Right ventricle myocardium inferior (tissue), 1 donor: Measurements from ENCODE around the gene PACS1. TPM values are rescaled to one million over a fixed set of nuclear protein-coding genes. Genes with fewer than 3 reads are reported as not detected.
A peak's percentile ranks its signal among the peaks of the same experiment; 100 is the strongest.

Source experiments
- ATAC-seq: fragments of 200-7000 bp; cut with Tn5 transposase; one replicate; pipeline ENCODE4 v1.9.1; 2020; ENCODE audit warnings: mild to moderate bottlenecking, moderate library complexity
- DNase-seq: peaks from one replicate; pipeline ENCODE4 v3.0.0; 2021; ENCODE audit errors: missing footprints
- intact Hi-C: fragments of 100-400 bp; cut with DNase I; formaldehyde crosslinking; loops from one replicate; pipeline ENCODE4 v1.11.0; 2022
- total RNA-seq: library from RNA; stranded (reverse); fragmentation: NEBNext Ultra II Directional; extraction: Animal tissue kit (Norgen Biotek cat#: 25700); gene quantifications from one replicate; pipeline ENCODE4 v1.2.1, GENCODE V29; 2021
- donor health status: DM: no; HTN: yes; CAD: no; lungs with severe emphysema.

PACS1 gene
- total RNA-seq, 1 donor from 2014 or later = 50.7 TPM

- intact Hi-C loops = no loop called here
- DNase-seq = no peak
- no peak for ATAC-seq
These were observed 213.5 kb downstream of the PACS1 start for GRCh38 chr11:66283461-66284105.

GRCh38 chr11:66284526-66285078 lies 214.5 kb downstream of the PACS1 start:
- no peak for DNase-seq
- intact Hi-C loops = no loop called here
- no peak for ATAC-seq

GRCh38 chr11:66285250-66285947 lies 215.3 kb downstream of the PACS1 start:
- ATAC-seq (no peak), DNase-seq (no peak)
- intact Hi-C loops = no loop called here

- intact Hi-C loops = no loop called here
- ATAC-seq (no peak), DNase-seq (no peak)
These were observed 216.6 kb downstream of the PACS1 start for GRCh38 chr11:66286699-66287098.

- DNase-seq (no peak), ATAC-seq (no peak)
- intact Hi-C loops = no loop called here
These were observed 217.3 kb downstream of the PACS1 start for GRCh38 chr11:66287211-66287888.

- intact Hi-C loops = no loop called here
- DNase-seq (no peak), ATAC-seq (no peak)
These were observed 218.0 kb downstream of the PACS1 start for GRCh38 chr11:66287889-66288670.

- DNase-seq (peak; percentile 99), ATAC-seq (peak; percentile 96)
- intact Hi-C loops = no loop called here
These were observed 218.8 kb downstream of the PACS1 start, which contains the start of gene YIF1A for GRCh38 chr11:66288671-66289547. Gene YIF1A, minus strand, starts transcription at chr11:66289143. Its CDS starts 158 bp downstream, at chr11:66288985.

GRCh38 chr11:66289548-66290329 lies 219.7 kb downstream of the PACS1 start:
- DNase-seq (peak; percentile 86), ATAC-seq (peak; percentile 35)
- intact Hi-C loops = no loop called here

GRCh38 chr11:66290330-66290621 lies 220.2 kb downstream of the PACS1 start:
- intact Hi-C loops = no loop called here
- ATAC-seq (no peak), DNase-seq (no peak)

GRCh38 chr11:66291303-66291705 lies 221.2 kb downstream of the PACS1 start:
- intact Hi-C loops = no loop called here
- DNase-seq (no peak), ATAC-seq (no peak)

GRCh38 chr11:66291706-66292542 lies 221.9 kb downstream of the PACS1 start, which contains the start of gene TMEM151A:
Gene TMEM151A, plus strand, starts transcription at chr11:66291894. Its CDS starts 120 bp downstream, at chr11:66292014.
- DNase-seq = no peak
- intact Hi-C loops = no loop called here
- ATAC-seq = no peak

- no peak for DNase-seq
- ATAC-seq = no peak
- intact Hi-C loops = no loop called here
These were observed 222.7 kb downstream of the PACS1 start for GRCh38 chr11:66292543-66293332.

GRCh38 chr11:66293352-66293751 lies 223.3 kb downstream of the PACS1 start:
- intact Hi-C loops = no loop called here
- ATAC-seq (no peak), DNase-seq (no peak)

GRCh38 chr11:66293777-66294625 lies 223.9 kb downstream of the PACS1 start:
- intact Hi-C loops = no loop called here
- no peak for ATAC-seq

More at GRCh38 chr11:66293777-66294625, 223.9 kb downstream of the PACS1 start:
- DNase-seq = no peak
